Right lobe of liver (tissue), 6 donors: ENCODE data around the gene TMEM88. TPM values are rescaled to one million over a fixed set of nuclear protein-coding genes. Genes with fewer than 3 reads are reported as not detected.

ENCODE experiments used
- ATAC-seq, 4 donors: fragments of 200-7000 bp; cut with Tn5 transposase; one replicate each; pipeline ENCODE4 v1.9.1; 2020; ENCODE audit warnings: mild to moderate bottlenecking in 4 of 4, moderate library complexity in 4 of 4
- DNase-seq, 3 donors: peaks; one replicate each; pipeline ENCODE4 v3.0.0-alpha.2; 2020
- H3K27ac ChIP-seq, 3 donors: fragments of 200-600 bp; one replicate each; pipeline ENCODE4 v1.8.0; 2022
- H3K27me3 ChIP-seq, 2 donors: fragments of 200-600 bp; one replicate each; pipeline ENCODE4 v1.8.0; 2022
- H3K36me3 ChIP-seq, 4 donors: fragments of 200-600 bp; sonication (generic) in 1 of 4; one replicate each; pipeline versions ENCODE4 v1.5.1 to v1.8.0; 2017 to 2022; ENCODE audit warnings: control low read depth in 1 of 4
- H3K4me1 ChIP-seq, 4 donors: fragments of 200-600 bp; sonication (generic) in 1 of 4; one replicate each; pipeline versions ENCODE4 v1.5.1 to v1.8.0; 2017 to 2022; ENCODE audit warnings: control low read depth in 1 of 4
- H3K4me3 ChIP-seq, 3 donors: fragments of 200-600 bp; one replicate each; pipeline ENCODE4 v1.8.0; 2022
- H3K9me3 ChIP-seq, 4 donors: fragments of 200-600 bp; sonication (generic) in 1 of 4; one replicate each; pipeline versions ENCODE4 v1.5.1 to v1.8.0; 2017 to 2022; ENCODE audit warnings: control low read depth in 1 of 4
- CTCF ChIP-seq, 4 donors: fragments of 200-600 bp in 3 of 4; fragments of 450-650 bp in 1 of 4; IDR thresholded peaks; one replicate each; pipeline versions ENCODE4 v1.5.1 to v1.8.0; 2016 to 2022; ENCODE audit warnings: antibody characterized with exemption in 4 of 4, mild to moderate bottlenecking in 2 of 4
- POLR2A ChIP-seq: fragments of 450-650 bp; IDR thresholded peaks from one replicate; pipeline ENCODE4 v1.6.1; 2017; ENCODE audit warnings: antibody characterized with exemption, mild to moderate bottlenecking
- WGBS: methylation state at CpG from one replicate; pipeline ENCODE4 v1.1.6; 2018; ENCODE audit warnings: low coverage, low lambda C conversion rate; ENCODE audit not compliant: insufficient coverage; ENCODE audit errors: missing lambda C conversion rate; 5-methylcytosine and 5-hydroxymethylcytosine counted together
- intact Hi-C, 2 donors: fragments of 100-400 bp; cut with DNase I; formaldehyde crosslinking; loops; one replicate each; pipeline versions ENCODE4 v1.11.2 to v1.14.1; 2022
- total RNA-seq, 6 experiments: library from RNA; depleted of rRNA in 2 of 6; stranded (reverse); fragments of >200 nt in 2 of 6; fragmentation: NEBNext Ultra II Directional in 3 of 6; extraction: Animal tissue kit (Norgen Biotek cat#: 25700) in 3 of 6; gene quantifications; one replicate each; pipeline versions ENCODE4 v1.1.0 to v1.2.4, GENCODE V29; 2016 to 2023
- donor health status: DM: no; HTN: yes; CAD: no.
- donor health status: DM: no; HTN: no; CAD: no.
- donor health status: DM: no; HTN: no; CAD: no.
- donor health status: DM: no; HTN: yes; CAD: no.
- donor health status: DM: no; HTN: yes; CAD: no.

The TMEM88 gene
- total RNA-seq, 6 experiments from 2014 or later, result 0.74 to 2.4 (median 1.2) TPM

- TF ChIP-seq CTCF (IDR thresholded peaks at IDR 0.05), result peak; percentile 30 to 54 (median 44)
- peak; percentile 70 for TF ChIP-seq POLR2A
- H3K27ac ChIP-seq, result peak within 1 kb of the TSS; percentile 73 to 84 (median 84)
- ATAC-seq (peak; percentile 82 to 87 (median 86)), DNase-seq (peak; percentile 96 to 98 (median 97))
- under 1% methylated on average over 32 of the region's 64 CpGs for WGBS
- intact Hi-C loops, result no loop called here
- peaks cover 0 to 20% (median 7%) of the 10 kb centered on the region in 4 donors for H3K36me3 ChIP-seq
- H3K9me3 ChIP-seq, result no peaks in the 10 kb centered on the region
- peak within 1 kb of the TSS; percentile 72 to 97 (median 86) for H3K4me3 ChIP-seq
- no peaks in the 10 kb centered on the region for H3K27me3 ChIP-seq
- H3K4me1 ChIP-seq, result peaks cover 0 to 22% (median 7%) of the 10 kb centered on the region in 4 donors
Observed at GRCh38 chr17:7856811-7857712, 2.2 kb downstream of the TMEM88 start, which contains the start of gene NAA38. NAA38 (minus strand) TSS chr17:7857559; CDS start chr17:7857463, 96 bp downstream.

GRCh38 chr17:7857713-7858521, 3.1 kb downstream of the TMEM88 start, which contains the start of gene CYB5D1:
CYB5D1 (plus strand) TSS chr17:7858003; CDS start chr17:7858135, 132 bp downstream.
- Histone ChIP-seq H3K36me3 (peaks cover 0 to 12% (median 3%) of the 10 kb centered on the region in 4 donors), H3K9me3 (no peaks in the 10 kb centered on the region), H3K27ac (peak within 1 kb of the TSS; percentile 73 to 84 (median 84)), H3K27me3 (no peaks in the 10 kb centered on the region), H3K4me3 (peak within 1 kb of the TSS; percentile 72 to 97 (median 86)), H3K4me1 (peaks cover 0 to 24% (median 9%) of the 10 kb centered on the region in 4 donors)
- TF ChIP-seq POLR2A (no peak), CTCF (IDR thresholded peaks at IDR 0.05) (no peak)
- WGBS, result under 1% methylated on average over 34 of the region's 48 CpGs
- intact Hi-C loops, result no loop called here
- peak; percentile 88 to 94 (median 92) for DNase-seq
- peak; percentile 62 to 72 (median 67) for ATAC-seq

- H3K27me3 ChIP-seq, result no peaks in the 10 kb centered on the region
- intact Hi-C loops, result no loop called here
- TF ChIP-seq CTCF (IDR thresholded peaks at IDR 0.05), result peak; percentile 36 to 50 (median 46)
- no peak for TF ChIP-seq POLR2A
- ATAC-seq (peak; percentile 5 to 17 (median 12)), DNase-seq (peak; percentile 55 to 69 (median 66))
- peak overlapping the region; percentile 72 to 97 (median 86) for H3K4me3 ChIP-seq
- no peaks in the 10 kb centered on the region for H3K9me3 ChIP-seq
- H3K27ac ChIP-seq, result peak overlapping the region; percentile 73 to 84 (median 84)
- 2% methylated on average over 11 of the region's 20 CpGs for WGBS
- H3K36me3 ChIP-seq, result peaks cover 0 to 6% (median 2%) of the 10 kb centered on the region in 4 donors
- H3K4me1 ChIP-seq, result peaks cover 0 to 28% (median 11%) of the 10 kb centered on the region in 4 donors
Observed at GRCh38 chr17:7858522-7858810, 3.6 kb downstream of the TMEM88 start.

GRCh38 chr17:7859028-7859427, 4.2 kb downstream of the TMEM88 start:
- Histone ChIP-seq H3K36me3 (peaks cover 0 to under 1% (median under 1%) of the 10 kb centered on the region in 4 donors), H3K27me3 (no peaks in the 10 kb centered on the region), H3K4me3 (peak overlapping the region in 2 of 3 donors; percentile 86 to 97), H3K27ac (peak overlapping the region in 1 of 3 donors; percentile 84), H3K4me1 (peaks cover 0 to 28% (median 11%) of the 10 kb centered on the region in 4 donors), H3K9me3 (no peaks in the 10 kb centered on the region)
- intact Hi-C loops, result no loop called here
- no peak for ATAC-seq
- 75% methylated on average over 7 of the region's 8 CpGs for WGBS
- TF ChIP-seq POLR2A (no peak), CTCF (IDR thresholded peaks at IDR 0.05) (no peak)
- no peak for DNase-seq
